SK-N-MC (cell line): ENCODE measurements around the gene CASP10.

ENCODE experiments used
- EZH2 ChIP-seq: fragments of 200-600 bp; sonication (generic); IDR thresholded peaks from one replicate; pipeline ENCODE4 v1.6.1; 2017; ENCODE audit warnings: antibody characterized with exemption
- POLR2AphosphoS5 ChIP-seq: IDR thresholded peaks from 2 replicates; pipeline ENCODE4 v1.6.1; 2012; ENCODE audit warnings: mild to moderate bottlenecking, low read depth, low read length, borderline replicate concordance

GRCh38 chr2:201148434-201148990, 34.4 kb upstream of the CASP10 start:
- TF ChIP-seq POLR2AphosphoS5 = no peak
- TF ChIP-seq EZH2 = no peak
